Cerebellar cortex (tissue), 1 donor: Measurements from ENCODE around the gene USP8.
"Not testable (repeated sequence)": the region's sequence is repeated elsewhere in the genome, so short reads cannot be mapped to it uniquely, and the experiment has no call there.

Experiments
- DNase-seq: peaks from one replicate; pipeline ENCODE4 v3.0.0-alpha.2; 2015; ENCODE audit warnings: low spot score

Gene USP8

GRCh38 chr15:50440932-50441331, 16.7 kb downstream of the USP8 start:
- DNase-seq, result no peak

GRCh38 chr15:50452927-50453326, 28.7 kb downstream of the USP8 start:
- no peak for DNase-seq

GRCh38 chr15:50458348-50459112, 34.3 kb downstream of the USP8 start:
- no peak for DNase-seq

GRCh38 chr15:50463423-50464358, 39.5 kb downstream of the USP8 start:
- DNase-seq, result peak; percentile 55

GRCh38 chr15:50471072-50471471, 46.9 kb downstream of the USP8 start:
- DNase-seq, result no peak

GRCh38 chr15:50476143-50476542, 51.9 kb downstream of the USP8 start:
- no peak for DNase-seq

- no peak for DNase-seq
These were observed 60.6 kb downstream of the USP8 start for GRCh38 chr15:50484781-50485180.

GRCh38 chr15:50485389-50485788, 61.2 kb downstream of the USP8 start:
- no peak for DNase-seq

- no peak for DNase-seq
These were observed 63.1 kb downstream of the USP8 start for GRCh38 chr15:50487287-50487686.

- no peak for DNase-seq
These were observed 69.4 kb downstream of the USP8 start for GRCh38 chr15:50493625-50494024.

- DNase-seq, result not testable (repeated sequence)
These were observed 70.3 kb downstream of the USP8 start for GRCh38 chr15:50494547-50494946.

- DNase-seq, result no peak
These were observed 72.5 kb downstream of the USP8 start for GRCh38 chr15:50496692-50497091.

- no peak for DNase-seq
These were observed 76.1 kb downstream of the USP8 start for GRCh38 chr15:50500352-50500751.

- DNase-seq, result no peak
These were observed 77.6 kb downstream of the USP8 start for GRCh38 chr15:50501815-50502214.

GRCh38 chr15:50503144-50503543, 78.9 kb downstream of the USP8 start:
- no peak for DNase-seq

GRCh38 chr15:50505656-50506055, 81.5 kb downstream of the USP8 start:
- not testable (repeated sequence) for DNase-seq

- no peak for DNase-seq
These were observed 81.9 kb downstream of the USP8 start for GRCh38 chr15:50506121-50506520.

GRCh38 chr15:50513001-50513400, 88.8 kb downstream of the USP8 start:
- no peak for DNase-seq

GRCh38 chr15:50519740-50520425, 95.7 kb downstream of the USP8 start:
- no peak for DNase-seq

- DNase-seq, result no peak
These were observed 99.6 kb downstream of the USP8 start for GRCh38 chr15:50523851-50524251.

GRCh38 chr15:50531163-50531562, 107.0 kb downstream of the USP8 start:
- no peak for DNase-seq

GRCh38 chr15:50531766-50532165, 107.6 kb downstream of the USP8 start:
- no peak for DNase-seq

GRCh38 chr15:50542887-50543210, 118.6 kb downstream of the USP8 start:
- no peak for DNase-seq
